Effector CD8-positive, alpha-beta T cell (primary cell): ENCODE data around the gene CTDP1.

Experiments used
- DNase-seq: peaks from one replicate; lab custom pipeline; 2025; lab: John Stamatoyannopoulos, UW

CTDP1 gene

GRCh38 chr18:79644006-79644665 lies 35.5 kb upstream of the CTDP1 start:
- DNase-seq = peak; percentile 57

- no peak for DNase-seq
Measured at GRCh38 chr18:79644666-79645057, 34.9 kb upstream of the CTDP1 start.

- DNase-seq = no peak
Measured at GRCh38 chr18:79645291-79645983, 34.2 kb upstream of the CTDP1 start.

GRCh38 chr18:79647307-79647706 lies 32.3 kb upstream of the CTDP1 start:
- DNase-seq = no peak

GRCh38 chr18:79650959-79651358 lies 28.6 kb upstream of the CTDP1 start:
- DNase-seq = no peak

GRCh38 chr18:79657342-79657996 lies 22.1 kb upstream of the CTDP1 start:
- no peak for DNase-seq

GRCh38 chr18:79658366-79658765 lies 21.2 kb upstream of the CTDP1 start:
- no peak for DNase-seq

GRCh38 chr18:79659733-79660132 lies 19.9 kb upstream of the CTDP1 start:
- no peak for DNase-seq

GRCh38 chr18:79662034-79662433 lies 17.6 kb upstream of the CTDP1 start:
- DNase-seq = no peak

- no peak for DNase-seq
Measured at GRCh38 chr18:79662439-79662838, 17.2 kb upstream of the CTDP1 start.

- no peak for DNase-seq
Measured at GRCh38 chr18:79664525-79665125, 15.0 kb upstream of the CTDP1 start.

- no peak for DNase-seq
Measured at GRCh38 chr18:79668203-79668602, 11.4 kb upstream of the CTDP1 start.

- DNase-seq = no peak
Measured at GRCh38 chr18:79672490-79673276, 6.9 kb upstream of the CTDP1 start.

- no peak for DNase-seq
Measured at GRCh38 chr18:79677221-79677620, 2.4 kb upstream of the CTDP1 start.

GRCh38 chr18:79677840-79678239 lies 1.8 kb upstream of the CTDP1 start:
- DNase-seq = no peak

GRCh38 chr18:79678665-79679551 lies 695 bp upstream of the CTDP1 start:
- peak; percentile 98 for DNase-seq

- no peak for DNase-seq
Measured at GRCh38 chr18:79680100-79680879, 687 bp downstream of the CTDP1 start.

- no peak for DNase-seq
Measured at GRCh38 chr18:79680891-79681339, 1.3 kb downstream of the CTDP1 start.

- peak; percentile 50 for DNase-seq
Measured at GRCh38 chr18:79681484-79682387, 2.1 kb downstream of the CTDP1 start.
